ENCODE results near the gene CST1.
"Not testable (repeated sequence)": the region's sequence is repeated elsewhere in the genome, so short reads cannot be mapped to it uniquely, and the experiment has no call there.

- not testable (repeated sequence) for TF ChIP-seq CTCF, POLR2AphosphoS5, POLR2A, EP300 (IDR thresholded peaks at IDR 0.05)
These were observed 17.8 kb upstream of the CST1 start for GRCh38 chr20:23768520-23768919.
